Measurements from ENCODE around the gene SLCO4A1. TPM values are rescaled to one million over a fixed set of nuclear protein-coding genes. Genes with fewer than 3 reads are reported as not detected.

Gene SLCO4A1
- polyA plus RNA-seq, result 3.4 TPM

GRCh38 chr20:62642051-62642665 is at the start of gene SLCO4A1:
Gene SLCO4A1 (plus strand): TSS chr20:62642503. CDS start chr20:62656455, 13,952 bp downstream.
- Mint-ChIP-seq H3K27me3 (no peaks in the 10 kb centered on the region), H3K9me3 (no peaks in the 10 kb centered on the region)

DNA sequence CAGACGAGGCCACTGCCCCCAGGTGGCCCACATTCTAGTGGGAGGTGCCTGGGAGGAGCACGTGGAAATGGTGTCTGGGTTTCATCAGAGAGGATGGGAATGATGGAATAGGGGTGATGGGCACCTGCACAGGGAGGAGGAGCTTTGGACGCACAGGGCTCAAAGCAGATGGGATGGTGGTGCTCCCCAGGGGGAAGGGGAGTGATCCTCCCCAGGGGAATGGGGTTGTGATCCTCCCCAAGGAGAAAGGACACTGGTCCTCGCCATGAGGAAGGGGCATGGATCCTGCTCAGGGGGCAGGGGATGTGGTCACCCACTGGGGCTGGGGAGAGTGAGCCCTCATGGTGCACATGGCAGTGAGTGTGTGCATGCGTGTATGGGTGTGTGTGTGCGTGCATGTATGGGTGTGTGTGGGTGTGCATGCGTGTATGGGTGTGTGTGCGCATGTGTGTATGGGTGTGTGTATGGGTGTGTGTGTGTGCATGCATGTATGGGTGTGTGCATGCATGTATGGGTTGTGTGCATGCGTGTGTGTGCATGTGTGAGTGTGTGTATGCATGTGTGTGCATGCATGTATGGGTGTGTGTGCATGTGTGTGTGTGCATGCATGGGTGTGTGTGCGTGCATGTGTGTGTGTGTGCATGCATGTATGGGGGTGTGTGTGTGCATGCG is 49.7 kb upstream of the SLCO4A1 start:
- Mint-ChIP-seq H3K36me3 (peaks cover 1% of the 10 kb centered on the region), H3K4me3 (no peak overlapping the region), H3K4me1 (no peaks in the 10 kb centered on the region), H3K27ac (peak overlapping the region in 1 of 3 donors; percentile 78), H3K9me3 (peaks cover 0 to 2% (median 0%) of the 10 kb centered on the region in 3 donors), H3K27me3 (peaks cover 33% of the 10 kb centered on the region)

More at GRCh38 chr20:62642051-62642665, at the start of gene SLCO4A1:
- H3K4me3 Mint-ChIP-seq, result peak within 1 kb of the TSS; percentile 76 to 96 (median 86)
- H3K4me1 Mint-ChIP-seq, result peaks cover 12 to 25% (median 13%) of the 10 kb centered on the region in 3 donors
- H3K27ac Mint-ChIP-seq, result peak within 1 kb of the TSS in 2 of 3 donors; percentile 33 to 76
- H3K36me3 Mint-ChIP-seq, result no peaks in the 10 kb centered on the region

- H3K27ac Mint-ChIP-seq, result no peak overlapping the region
- no peak overlapping the region for H3K4me3 Mint-ChIP-seq
- peaks cover 1 to 5% (median 5%) of the 10 kb centered on the region in 3 donors for H3K4me1 Mint-ChIP-seq
- H3K27me3 Mint-ChIP-seq, result peaks cover 36% of the 10 kb centered on the region
- peaks cover 1% of the 10 kb centered on the region for H3K36me3 Mint-ChIP-seq
- peaks cover 0 to 2% (median 0%) of the 10 kb centered on the region in 3 donors for H3K9me3 Mint-ChIP-seq
Measured at GRCh38 chr20:62593616-62594015, 48.7 kb upstream of the SLCO4A1 start.

DNA sequence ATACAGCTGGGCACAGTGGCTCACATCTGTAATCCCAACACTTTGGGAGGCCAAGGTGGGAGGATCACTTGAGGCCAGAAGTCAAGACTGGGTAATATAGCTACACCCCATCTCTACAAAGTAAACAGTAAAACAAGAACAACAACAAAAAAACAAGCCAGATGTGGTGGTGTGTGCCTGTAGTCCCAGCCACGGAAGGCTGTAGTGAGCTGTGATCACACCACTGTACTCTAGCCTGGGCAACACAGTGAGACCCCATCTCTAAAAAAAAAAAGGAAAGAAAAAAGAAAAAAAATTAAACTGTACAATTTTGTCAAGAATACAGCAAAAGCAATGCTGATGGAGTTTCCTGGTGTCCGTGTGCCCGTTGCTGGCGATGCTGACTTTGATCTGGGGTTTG is 47.2 kb upstream of the SLCO4A1 start:
- H3K4me1 Mint-ChIP-seq, result peaks cover 5 to 11% (median 9%) of the 10 kb centered on the region in 3 donors
- H3K9me3 Mint-ChIP-seq, result peaks cover 0 to 2% (median 0%) of the 10 kb centered on the region in 3 donors
- H3K36me3 Mint-ChIP-seq, result peaks cover 1% of the 10 kb centered on the region
- H3K27ac Mint-ChIP-seq, result no peak overlapping the region
- H3K4me3 Mint-ChIP-seq, result peak overlapping the region in 1 of 4 donors; percentile 20
- H3K27me3 Mint-ChIP-seq, result peaks cover 35% of the 10 kb centered on the region

GRCh38 chr20:62595491-62595890 is 46.8 kb upstream of the SLCO4A1 start:
- H3K9me3 Mint-ChIP-seq, result peaks cover 0 to 2% (median 0%) of the 10 kb centered on the region in 3 donors
- peaks cover 34% of the 10 kb centered on the region for H3K27me3 Mint-ChIP-seq
- peaks cover 1% of the 10 kb centered on the region for H3K36me3 Mint-ChIP-seq
- H3K4me1 Mint-ChIP-seq, result peaks cover 5 to 11% (median 9%) of the 10 kb centered on the region in 3 donors
- no peak overlapping the region for H3K27ac Mint-ChIP-seq
- no peak overlapping the region for H3K4me3 Mint-ChIP-seq

DNA sequence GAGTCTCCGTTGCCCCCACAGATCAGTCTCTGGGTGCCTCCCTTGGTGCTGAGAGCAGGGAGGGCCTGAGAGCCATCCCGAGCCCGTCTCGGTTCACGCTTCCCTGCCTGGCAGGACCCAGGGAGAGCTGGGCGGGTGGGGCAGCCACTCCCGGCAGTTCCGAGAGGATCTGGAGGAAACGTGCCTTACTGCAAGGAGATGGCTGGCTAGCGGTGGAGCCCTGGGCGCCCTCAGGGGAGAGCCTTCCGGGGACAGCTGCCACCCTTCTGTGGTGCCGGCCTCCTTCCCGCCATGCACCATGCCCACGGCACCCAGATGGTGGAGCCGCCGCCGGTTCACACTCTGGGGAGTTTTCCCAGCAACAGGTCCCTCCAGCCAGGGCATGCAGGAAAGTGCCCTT is 45.8 kb upstream of the SLCO4A1 start:
- H3K27ac Mint-ChIP-seq, result no peak overlapping the region
- H3K36me3 Mint-ChIP-seq, result peaks cover 1% of the 10 kb centered on the region
- H3K27me3 Mint-ChIP-seq, result peaks cover 30% of the 10 kb centered on the region
- H3K4me3 Mint-ChIP-seq, result no peak overlapping the region
- peaks cover 10 to 13% (median 11%) of the 10 kb centered on the region in 3 donors for H3K4me1 Mint-ChIP-seq
- H3K9me3 Mint-ChIP-seq, result peaks cover 0 to 2% (median 0%) of the 10 kb centered on the region in 3 donors

DNA sequence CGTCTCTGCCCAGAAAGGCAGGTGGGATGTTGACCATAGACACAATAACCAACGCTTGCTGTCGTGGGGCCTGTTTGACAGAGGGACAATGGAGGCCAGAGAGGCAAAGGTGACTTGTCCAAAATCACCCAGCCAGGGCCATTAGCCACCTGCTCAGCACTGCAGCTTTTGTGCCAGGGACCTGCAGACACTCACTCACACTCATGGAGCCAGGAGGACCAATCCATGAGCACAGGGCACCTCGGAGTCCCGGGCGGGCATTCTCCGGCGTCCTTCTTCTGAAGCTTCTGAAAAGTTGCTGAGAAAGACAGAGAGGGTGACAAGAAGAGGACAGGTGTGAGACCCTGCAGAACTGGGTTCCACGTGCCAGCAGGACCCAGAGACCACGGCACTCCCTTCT is 45.4 kb upstream of the SLCO4A1 start:
- H3K27ac Mint-ChIP-seq, result no peak overlapping the region
- H3K27me3 Mint-ChIP-seq, result peaks cover 27% of the 10 kb centered on the region
- H3K9me3 Mint-ChIP-seq, result peaks cover 0 to 2% (median 0%) of the 10 kb centered on the region in 3 donors
- H3K4me3 Mint-ChIP-seq, result no peak overlapping the region
- H3K4me1 Mint-ChIP-seq, result peaks cover 11 to 17% (median 12%) of the 10 kb centered on the region in 3 donors
- H3K36me3 Mint-ChIP-seq, result peaks cover 1% of the 10 kb centered on the region

GRCh38 chr20:62597416-62598115 is 44.7 kb upstream of the SLCO4A1 start:
- Mint-ChIP-seq H3K4me3 (no peak overlapping the region), H3K4me1 (peaks cover 17 to 22% (median 17%) of the 10 kb centered on the region in 3 donors), H3K27me3 (peaks cover 30% of the 10 kb centered on the region)

GRCh38 chr20:62598761-62599194 is 43.5 kb upstream of the SLCO4A1 start:
- peaks cover 29% of the 10 kb centered on the region for H3K27me3 Mint-ChIP-seq
- H3K4me3 Mint-ChIP-seq, result peak overlapping the region in 2 of 4 donors; percentile 23 to 68
- peaks cover 22 to 25% (median 23%) of the 10 kb centered on the region in 3 donors for H3K4me1 Mint-ChIP-seq
- H3K27ac Mint-ChIP-seq, result no peak overlapping the region
- peaks cover 1% of the 10 kb centered on the region for H3K36me3 Mint-ChIP-seq
- peaks cover 0 to 2% (median 0%) of the 10 kb centered on the region in 3 donors for H3K9me3 Mint-ChIP-seq

More at GRCh38 chr20:62597416-62598115, 44.7 kb upstream of the SLCO4A1 start:
- Mint-ChIP-seq H3K27ac (no peak overlapping the region), H3K9me3 (peaks cover 0 to 2% (median 0%) of the 10 kb centered on the region in 3 donors), H3K36me3 (peaks cover 1% of the 10 kb centered on the region)

DNA sequence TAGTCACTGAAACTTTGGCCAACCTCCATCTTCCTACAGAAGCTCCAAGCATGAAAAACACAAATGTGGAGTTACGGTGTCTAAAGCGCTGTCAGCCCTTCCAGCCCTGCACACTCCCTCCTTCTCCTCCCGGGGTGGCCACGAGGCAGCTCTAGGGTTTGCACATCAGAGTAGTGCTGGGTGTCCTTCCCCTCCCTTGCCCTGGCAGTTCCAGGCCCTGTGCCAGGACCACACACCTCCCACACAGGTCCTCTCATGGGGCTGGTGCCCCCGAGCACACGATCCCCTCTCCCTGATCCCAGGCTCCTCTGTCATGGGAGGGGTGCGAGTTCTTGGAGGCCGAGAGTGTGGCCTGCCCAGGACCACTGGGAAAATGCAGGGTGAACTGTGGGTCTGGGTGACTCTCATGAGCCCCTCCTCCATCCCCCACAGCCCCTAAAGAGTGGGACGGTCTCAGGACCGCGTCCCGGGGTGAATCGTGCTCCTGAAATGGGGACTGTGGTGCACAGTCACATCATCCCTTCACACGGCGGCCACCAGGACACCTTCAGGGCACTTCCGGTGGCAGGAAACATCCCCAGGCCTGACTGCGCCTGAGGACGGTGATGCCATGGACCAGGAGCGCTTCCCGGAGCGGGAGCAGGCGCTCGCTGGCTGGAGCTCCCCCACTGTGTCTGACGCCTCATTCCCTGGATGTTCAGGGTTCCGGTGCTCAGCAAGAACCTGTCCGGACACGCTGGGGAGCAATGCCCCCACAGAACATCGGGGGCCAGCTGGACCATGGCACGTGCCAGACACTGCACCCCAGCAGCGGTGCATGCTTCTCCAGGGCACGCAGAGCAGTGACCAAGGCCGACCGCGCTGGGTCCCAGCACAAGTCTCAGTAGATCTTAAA is 42.8 kb upstream of the SLCO4A1 start:
- Mint-ChIP-seq H3K27me3 (peaks cover 26% of the 10 kb centered on the region), H3K36me3 (peaks cover 1% of the 10 kb centered on the region), H3K4me3 (peak overlapping the region in 1 of 4 donors; percentile 44), H3K9me3 (peaks cover 0 to 2% (median 0%) of the 10 kb centered on the region in 3 donors), H3K4me1 (peaks cover 22 to 25% (median 25%) of the 10 kb centered on the region in 3 donors), H3K27ac (no peak overlapping the region)

DNA sequence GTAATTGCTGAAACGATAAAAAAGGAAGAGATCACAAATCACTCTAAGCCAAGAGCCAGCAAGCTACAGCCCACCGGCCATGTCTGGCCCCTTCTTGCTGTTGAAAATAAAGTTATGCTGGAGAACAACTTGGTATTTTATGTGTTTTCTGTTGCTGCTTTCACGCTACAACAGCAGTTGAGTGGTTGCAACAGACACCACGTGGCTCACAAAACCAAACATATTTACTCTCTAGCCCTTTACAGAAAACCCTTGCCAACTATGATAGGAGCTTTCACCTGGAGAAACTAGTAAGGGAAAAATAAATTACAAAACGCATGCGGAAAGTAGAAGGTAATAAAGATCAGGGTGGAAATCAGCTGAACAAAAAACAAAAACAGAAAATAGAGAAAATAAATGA is 41.1 kb upstream of the SLCO4A1 start:
- H3K9me3 Mint-ChIP-seq, result no peaks in the 10 kb centered on the region
- no peak overlapping the region for H3K27ac Mint-ChIP-seq
- H3K36me3 Mint-ChIP-seq, result no peaks in the 10 kb centered on the region
- H3K27me3 Mint-ChIP-seq, result peaks cover 15% of the 10 kb centered on the region
- peaks cover 28 to 36% (median 34%) of the 10 kb centered on the region in 3 donors for H3K4me1 Mint-ChIP-seq
- H3K4me3 Mint-ChIP-seq, result peak overlapping the region in 1 of 4 donors; percentile 39

GRCh38 chr20:62601714-62602113 is 40.6 kb upstream of the SLCO4A1 start:
- peak overlapping the region in 1 of 3 donors; percentile 33 for H3K27ac Mint-ChIP-seq
- H3K36me3 Mint-ChIP-seq, result no peaks in the 10 kb centered on the region
- no peaks in the 10 kb centered on the region for H3K9me3 Mint-ChIP-seq
- peaks cover 31 to 40% (median 39%) of the 10 kb centered on the region in 3 donors for H3K4me1 Mint-ChIP-seq
- peak overlapping the region in 2 of 4 donors; percentile 4 to 37 for H3K4me3 Mint-ChIP-seq
- H3K27me3 Mint-ChIP-seq, result peaks cover 13% of the 10 kb centered on the region

DNA sequence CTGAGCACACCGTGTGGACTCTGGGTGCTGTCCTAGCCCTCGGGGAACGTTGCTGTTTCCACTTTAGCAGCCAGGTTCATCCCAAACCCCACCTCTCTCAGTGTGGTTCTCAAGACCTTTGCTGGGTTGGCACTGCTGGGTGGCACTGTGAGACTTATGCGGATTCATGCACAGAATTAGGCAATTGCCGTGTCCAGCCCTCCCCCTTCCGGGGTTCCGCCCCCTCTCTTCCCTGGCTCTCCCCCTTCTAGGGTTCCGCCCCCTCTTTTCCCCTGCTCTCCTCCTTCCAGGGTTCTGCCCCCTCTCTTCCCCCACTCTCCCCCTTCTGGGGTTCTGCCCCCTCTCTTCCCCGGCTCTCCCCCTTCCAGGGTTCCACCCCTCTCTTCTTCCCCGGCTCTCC is 39.8 kb upstream of the SLCO4A1 start:
- H3K9me3 Mint-ChIP-seq, result no peaks in the 10 kb centered on the region
- no peaks in the 10 kb centered on the region for H3K36me3 Mint-ChIP-seq
- peak overlapping the region in 1 of 3 donors; percentile 79 for H3K27ac Mint-ChIP-seq
- peaks cover 37 to 45% (median 40%) of the 10 kb centered on the region in 3 donors for H3K4me1 Mint-ChIP-seq
- H3K27me3 Mint-ChIP-seq, result peaks cover 12% of the 10 kb centered on the region
- peak overlapping the region in 3 of 4 donors; percentile 64 to 88 (median 70) for H3K4me3 Mint-ChIP-seq
